ENCODE results near the gene DGCR2.

DNA sequence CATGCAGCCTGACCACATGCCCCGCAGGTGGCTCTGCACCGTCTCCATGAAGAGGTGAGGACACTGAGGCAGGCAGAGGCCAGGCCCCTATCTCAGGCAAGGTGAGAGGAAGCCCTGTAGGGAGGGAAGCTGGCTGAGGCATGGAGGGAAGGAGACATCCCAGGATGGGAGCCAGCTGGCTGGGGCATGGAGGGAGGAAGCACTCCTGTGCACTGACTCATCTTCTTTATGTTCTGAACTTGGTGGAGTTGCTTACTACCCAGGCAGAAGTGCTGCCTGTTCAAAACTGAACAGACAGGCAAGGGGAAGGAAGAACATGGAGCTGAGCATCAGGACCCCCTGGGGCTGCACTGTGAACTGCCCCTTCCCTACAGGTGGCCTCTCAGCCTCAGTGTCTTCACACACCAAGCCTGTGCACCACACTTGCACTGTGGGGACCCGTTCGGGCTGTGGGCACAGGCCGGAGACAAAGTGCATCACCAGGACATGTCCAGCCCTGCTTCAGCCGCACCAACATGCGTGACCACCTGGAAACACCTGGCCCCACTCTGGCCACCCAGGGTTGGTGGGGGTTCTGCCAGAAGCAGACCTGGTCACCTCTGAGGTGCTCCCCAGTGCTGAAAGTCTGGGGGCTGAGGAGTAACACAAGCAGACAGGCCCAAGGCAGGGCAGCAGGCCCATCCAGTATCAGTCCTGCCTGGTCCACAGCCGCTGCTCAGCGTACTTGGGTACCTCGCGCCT is 55.5 kb downstream of the DGCR2 start:
- TF ChIP-seq, protein P1, sequence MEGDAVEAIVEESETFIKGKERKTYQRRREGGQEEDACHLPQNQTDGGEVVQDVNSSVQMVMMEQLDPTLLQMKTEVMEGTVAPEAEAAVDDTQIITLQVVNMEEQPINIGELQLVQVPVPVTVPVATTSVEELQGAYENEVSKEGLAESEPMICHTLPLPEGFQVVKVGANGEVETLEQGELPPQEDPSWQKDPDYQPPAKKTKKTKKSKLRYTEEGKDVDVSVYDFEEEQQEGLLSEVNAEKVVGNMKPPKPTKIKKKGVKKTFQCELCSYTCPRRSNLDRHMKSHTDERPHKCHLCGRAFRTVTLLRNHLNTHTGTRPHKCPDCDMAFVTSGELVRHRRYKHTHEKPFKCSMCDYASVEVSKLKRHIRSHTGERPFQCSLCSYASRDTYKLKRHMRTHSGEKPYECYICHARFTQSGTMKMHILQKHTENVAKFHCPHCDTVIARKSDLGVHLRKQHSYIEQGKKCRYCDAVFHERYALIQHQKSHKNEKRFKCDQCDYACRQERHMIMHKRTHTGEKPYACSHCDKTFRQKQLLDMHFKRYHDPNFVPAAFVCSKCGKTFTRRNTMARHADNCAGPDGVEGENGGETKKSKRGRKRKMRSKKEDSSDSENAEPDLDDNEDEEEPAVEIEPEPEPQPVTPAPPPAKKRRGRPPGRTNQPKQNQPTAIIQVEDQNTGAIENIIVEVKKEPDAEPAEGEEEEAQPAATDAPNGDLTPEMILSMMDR (IDR thresholded peaks at IDR 0.05): no peak
- no peak for TF ChIP-seq POLR2A (IDR thresholded peaks at IDR 0.05)

All from body of pancreas (tissue), 4 donors.